HG03045 (cell line): ENCODE data around the gene KCNT2.
"Not testable (repeated sequence)": the region's sequence is repeated elsewhere in the genome, so short reads cannot be mapped to it uniquely, and the experiment has no call there.

Experiments used
- ATAC-seq: cut with Tn5 transposase; IDR thresholded peaks from one replicate; pipeline ENCODE4 v1.9.1; 2021; ENCODE audit warnings: mild to moderate bottlenecking, moderate library complexity; ENCODE audit not compliant: unreplicated experiment

KCNT2 gene

DNA sequence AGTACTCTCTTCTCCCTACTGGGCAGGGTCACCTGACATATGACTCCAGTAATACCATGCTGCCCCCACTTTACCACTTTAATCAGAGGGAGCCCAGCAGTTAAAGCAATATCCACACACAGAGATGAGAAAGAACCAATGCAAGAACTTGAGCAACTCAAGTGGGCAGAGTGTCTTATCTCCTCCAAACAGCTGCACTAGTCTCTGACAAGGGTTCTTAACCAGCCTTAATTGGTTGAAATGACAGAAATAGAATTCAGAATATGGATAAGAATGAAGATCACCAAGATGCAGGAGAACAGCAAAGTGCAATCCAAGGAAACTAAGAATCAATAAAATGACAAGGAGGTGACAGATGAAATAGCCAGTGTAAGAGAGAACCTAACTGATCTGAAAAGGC, 91.0 kb downstream of the KCNT2 start:
- ATAC-seq = no peak

DNA sequence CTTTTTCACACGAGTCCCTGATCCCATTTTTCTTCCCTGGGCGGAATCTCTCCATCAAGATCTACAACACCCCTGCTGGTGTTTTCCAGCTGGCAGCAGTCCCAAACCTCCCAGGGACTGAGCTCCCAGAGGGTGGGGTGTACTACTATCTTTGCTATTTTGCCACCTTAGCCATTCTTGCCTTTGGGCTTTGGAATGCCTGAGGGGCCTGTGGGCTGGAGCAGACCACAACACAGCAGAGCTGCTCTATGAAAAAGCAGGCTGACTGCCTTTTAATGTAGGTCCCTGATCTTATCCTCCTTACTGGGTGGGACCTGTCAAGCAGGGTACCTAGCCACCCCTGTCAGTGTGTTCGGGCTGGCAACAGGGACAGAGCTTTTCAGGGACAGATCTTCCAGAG, 91.9 kb downstream of the KCNT2 start:
- ATAC-seq = no peak

DNA sequence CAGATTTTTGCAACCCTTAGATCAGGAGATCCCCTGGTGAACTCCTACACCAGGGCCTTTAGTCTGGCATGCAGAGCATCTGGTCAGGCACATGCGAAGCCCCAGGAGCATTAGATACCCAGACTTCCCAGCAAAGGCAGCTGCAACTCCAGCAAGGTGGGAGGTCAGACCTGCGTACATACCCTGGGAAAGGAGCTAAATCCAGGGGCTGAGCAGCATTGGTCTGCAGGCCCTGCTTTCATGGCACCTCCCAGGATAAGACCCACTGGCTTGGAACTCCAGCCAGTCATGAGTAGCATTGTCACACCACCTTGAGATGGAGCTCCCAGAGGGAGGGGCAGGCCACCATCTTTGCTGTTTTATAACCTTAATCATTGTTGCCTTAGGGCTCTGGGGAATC, 92.3 kb downstream of the KCNT2 start:
- ATAC-seq = no peak

DNA sequence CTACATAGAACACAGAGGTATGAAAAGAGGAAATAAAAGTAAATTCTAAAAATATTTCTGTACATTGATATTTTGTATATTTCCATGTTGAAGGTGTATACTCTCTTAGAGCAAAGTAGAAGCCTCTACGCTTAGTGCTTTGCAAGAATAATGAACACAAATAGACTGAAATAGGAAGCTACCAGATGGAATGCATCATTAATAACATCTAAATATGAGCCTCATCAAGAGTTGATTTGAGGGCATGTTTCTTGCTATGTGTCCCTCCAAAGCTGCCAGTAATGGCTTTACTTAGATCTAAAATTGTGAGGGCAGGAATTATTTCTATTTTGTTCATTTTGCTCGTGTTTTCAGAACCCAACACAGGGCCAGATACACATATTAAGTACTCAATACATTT, 94.4 kb downstream of the KCNT2 start:
- ATAC-seq = no peak

DNA sequence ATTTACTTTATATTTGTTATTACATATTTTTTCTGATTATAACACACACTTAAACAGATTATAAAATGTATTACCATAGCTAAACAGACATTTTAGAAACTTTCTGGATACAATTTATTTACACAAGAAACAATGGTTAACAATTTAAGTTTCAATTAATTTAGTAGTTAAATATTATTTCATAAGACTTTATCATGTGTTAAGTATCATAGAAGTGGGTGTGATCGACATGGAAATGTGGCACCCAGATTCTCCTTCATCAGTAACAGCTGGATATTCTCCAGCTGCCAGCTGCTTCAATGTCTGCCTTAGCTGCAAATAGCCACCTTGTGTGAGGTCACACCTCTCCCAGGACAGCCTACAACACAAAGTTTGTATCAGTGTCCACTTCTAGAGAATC, 97.8 kb downstream of the KCNT2 start:
- no peak for ATAC-seq

DNA sequence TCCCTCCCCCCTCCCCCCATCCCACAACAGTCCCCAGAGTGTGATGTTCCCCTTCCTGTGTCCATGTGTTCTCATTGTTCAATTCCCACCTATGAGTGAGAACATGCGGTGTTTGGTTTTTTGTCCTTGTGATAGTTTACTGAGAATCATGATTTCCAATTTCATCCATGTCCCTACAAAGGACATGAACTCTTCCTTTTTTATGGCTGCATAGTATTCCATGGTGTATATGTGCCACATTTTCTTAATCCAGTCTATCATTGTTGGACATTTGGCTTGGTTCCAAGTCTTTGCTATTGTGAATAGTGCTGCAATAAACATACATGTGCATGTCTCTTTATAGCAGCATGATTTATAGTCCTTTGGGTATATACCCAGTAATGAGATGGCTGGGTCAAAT, 104.0 kb downstream of the KCNT2 start:
- not testable (repeated sequence) for ATAC-seq

DNA sequence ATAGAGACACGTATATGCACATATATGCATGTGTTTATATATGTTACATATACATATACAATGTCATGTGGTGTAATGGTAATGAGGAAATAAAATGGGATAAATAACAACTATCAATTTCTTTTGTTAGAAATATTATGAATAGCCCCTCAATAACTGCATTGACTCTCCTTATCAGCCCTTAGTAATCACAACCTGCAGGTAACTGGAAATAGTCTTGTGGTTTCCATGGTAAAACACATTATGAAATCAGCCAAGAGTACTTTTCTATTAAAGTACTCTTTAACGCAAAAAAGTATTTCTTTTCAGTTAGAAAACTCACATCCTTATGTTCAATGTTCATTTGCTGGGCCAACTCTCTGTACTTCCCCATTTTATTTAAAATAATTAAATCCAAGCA, 105.8 kb downstream of the KCNT2 start:
- ATAC-seq = no peak

DNA sequence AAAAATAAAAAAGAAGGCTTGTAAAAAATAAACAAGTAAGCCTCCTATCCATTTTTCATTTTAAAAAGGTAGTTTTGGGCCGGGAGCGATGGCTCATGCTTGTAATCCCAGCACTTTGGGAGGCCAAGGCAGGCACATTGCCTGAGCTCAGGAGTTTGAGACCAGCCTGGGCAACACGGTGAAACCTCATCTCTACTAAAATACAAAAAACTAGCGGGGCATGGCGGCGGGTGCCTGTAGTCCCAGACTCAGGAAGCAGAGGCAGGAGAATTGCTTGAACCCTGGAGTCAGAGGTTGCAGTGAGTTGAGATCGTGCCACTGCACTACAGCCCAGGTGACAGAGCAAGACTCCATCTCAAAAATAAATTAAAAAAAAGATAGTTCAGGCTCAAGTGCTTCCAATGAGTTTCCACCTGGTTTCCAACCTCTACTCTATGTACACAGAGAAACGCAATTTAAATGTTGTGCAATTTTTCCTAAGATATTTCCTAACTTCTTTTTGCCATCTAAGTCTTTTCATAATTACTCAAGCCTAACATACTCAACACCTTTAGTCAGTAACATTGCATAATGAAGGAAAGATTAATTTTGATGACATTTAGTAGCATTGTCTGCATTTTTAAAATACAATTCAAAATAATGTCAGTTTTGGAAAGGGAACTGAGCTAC, 106.3 kb downstream of the KCNT2 start:
- ATAC-seq = no peak

DNA sequence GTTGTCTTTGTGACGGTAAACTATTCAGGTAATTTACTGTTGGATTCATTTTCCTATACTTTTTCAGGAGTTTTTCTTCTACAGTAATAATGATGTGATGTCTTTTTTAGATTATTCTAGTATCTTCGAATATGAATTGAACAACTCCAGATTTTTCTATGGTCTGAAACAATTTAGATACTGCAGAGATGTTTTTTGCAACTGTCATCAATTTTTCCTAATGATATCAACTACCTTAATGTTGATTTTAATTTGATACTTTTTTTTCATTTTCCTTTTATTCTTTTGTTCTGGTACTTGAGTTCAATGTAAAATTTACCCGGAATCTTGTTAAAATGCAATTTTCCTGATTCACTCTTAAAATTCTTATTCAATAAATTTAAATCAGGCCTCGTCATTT, 110.4 kb downstream of the KCNT2 start:
- ATAC-seq = no peak

DNA sequence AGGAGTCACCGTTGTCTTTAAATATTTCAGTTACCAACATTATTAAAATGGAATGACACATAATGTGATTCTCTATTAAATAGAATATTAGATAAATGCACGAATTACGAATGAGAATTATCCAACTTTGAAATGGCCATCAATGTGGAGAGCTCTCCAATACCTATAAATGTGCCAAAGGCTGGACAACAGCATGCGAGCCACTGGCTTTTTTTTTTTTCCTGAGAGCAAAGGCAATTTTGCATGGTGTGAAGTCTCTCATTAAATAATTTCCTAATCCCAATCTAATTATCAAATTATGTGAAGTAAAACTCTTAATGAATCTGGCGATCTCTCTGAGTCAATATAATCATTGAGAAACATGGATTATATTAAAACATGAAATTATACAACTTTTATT, 113.5 kb downstream of the KCNT2 start:
- ATAC-seq = no peak

DNA sequence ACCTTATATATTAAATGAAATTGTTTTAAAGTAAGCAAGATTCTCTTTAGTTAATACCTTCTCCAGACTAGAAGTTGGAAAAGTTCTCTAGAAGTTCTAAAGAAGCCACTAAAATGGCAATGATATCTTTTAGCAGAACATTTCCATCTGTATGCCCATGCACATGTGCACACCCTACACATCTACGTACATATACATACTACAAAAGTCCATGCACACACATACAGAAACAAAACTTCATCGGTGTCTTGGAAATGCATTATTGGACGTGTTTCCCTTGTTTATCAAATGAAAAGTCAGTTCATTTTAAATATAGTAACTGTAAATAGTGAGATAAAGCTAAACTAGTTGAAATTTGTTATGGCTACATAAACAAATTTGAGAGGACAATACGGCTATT, 114.4 kb downstream of the KCNT2 start:
- ATAC-seq = no peak

DNA sequence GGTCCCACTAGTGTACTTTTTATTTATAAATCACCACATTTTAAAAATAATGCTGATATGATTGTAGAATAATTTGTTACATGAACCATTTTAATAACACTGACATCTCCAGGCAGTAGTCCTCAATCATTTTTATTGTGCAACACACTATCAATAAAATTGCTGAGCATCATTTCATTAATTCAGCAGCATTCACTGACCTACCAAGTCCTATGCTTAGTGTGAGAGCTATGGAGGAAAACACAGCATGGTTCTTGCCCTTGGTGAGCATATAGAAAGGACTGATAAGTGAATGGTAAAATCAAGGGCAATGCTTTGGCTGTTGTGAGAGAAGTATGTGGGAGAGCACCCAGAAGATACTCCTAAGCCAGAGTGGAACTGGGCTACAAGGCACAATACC, 119.7 kb downstream of the KCNT2 start:
- ATAC-seq = no peak

DNA sequence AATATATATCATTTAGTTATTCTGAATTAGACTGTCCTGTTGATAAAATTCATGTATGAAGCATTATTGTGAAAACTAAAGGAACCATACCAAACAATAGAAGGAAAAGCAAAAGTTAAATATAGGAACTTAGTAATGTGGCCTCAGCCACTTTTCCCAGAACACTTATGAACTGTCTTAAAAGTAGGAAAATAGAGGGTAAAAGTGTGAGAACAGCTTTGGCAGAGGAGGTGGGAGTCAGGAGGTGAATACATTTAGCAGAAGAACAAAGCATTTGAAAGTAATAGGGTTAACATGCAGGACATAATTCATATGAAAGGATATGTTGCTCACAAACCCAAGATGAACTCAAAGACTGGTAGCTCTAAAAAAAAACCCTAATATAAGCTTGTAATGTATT, 121.9 kb downstream of the KCNT2 start:
- no peak for ATAC-seq

DNA sequence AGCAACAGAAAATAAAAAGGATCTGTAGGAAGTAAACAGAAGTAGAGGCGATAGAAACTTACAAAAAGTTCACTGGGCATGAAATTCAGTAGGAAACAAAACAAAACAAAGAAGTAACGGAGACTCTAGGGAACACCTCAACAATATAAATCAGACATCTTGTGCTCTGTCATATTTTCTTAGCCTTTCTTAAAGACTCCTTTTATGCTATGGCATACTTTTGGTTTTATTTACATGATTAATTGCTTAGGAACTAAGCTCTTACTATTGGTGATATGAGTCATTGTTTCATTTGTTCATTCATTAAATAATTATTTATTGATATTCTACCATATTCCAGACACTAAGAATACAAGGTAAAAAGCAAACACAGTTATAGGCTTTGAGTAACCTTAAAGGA, 126.6 kb downstream of the KCNT2 start:
- no peak for ATAC-seq

DNA sequence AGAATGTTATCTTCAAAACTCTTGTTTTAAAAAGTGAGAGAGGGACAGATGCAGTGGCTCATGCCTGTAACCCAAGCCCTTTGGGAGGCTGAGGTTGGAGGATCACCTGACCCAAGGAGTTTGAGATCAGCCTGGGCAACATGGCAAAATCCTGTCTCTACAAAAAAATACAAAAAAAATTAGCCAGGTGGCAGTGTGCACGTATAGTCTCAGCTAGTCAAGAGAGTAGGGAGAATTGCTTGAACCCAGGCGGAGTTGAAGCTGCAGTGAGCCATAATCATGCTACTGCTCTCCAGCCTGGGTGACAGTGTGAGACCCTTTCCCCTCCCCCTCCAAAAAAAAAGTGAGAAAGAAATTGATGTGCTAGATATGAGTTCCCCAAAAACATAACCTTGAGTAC, 131.0 kb downstream of the KCNT2 start:
- no peak for ATAC-seq

DNA sequence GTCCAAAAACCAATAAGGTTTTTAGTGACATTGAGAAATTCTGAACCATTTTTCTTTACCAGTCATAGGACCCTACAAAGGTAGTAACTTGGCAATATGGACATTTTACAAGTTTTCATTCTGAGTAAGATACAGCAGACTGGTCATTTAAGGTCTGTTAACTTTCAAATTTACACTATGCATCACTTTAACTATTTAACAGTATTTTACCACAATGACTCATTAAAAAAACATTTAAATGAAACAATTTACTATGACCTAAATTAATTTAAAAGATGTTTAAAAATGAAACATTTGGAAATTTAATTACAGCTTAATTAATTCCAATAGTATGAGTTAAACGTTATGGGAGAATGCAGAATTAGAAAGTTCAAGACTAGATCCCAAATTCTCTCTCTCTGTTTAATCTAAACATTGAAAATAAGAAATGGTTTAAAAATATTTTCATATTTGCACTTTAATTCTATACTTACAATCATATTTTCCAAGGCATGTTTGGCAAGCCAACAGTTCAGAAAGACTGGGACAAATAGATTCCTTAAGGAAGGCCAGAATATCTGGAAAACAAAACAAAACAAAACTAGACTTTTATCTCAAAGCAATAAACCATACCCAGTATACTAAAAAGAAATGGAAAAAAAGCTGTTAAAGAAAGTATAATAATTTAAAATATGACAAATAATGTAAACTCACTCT, 140.9 kb downstream of the KCNT2 start:
- no peak for ATAC-seq

DNA sequence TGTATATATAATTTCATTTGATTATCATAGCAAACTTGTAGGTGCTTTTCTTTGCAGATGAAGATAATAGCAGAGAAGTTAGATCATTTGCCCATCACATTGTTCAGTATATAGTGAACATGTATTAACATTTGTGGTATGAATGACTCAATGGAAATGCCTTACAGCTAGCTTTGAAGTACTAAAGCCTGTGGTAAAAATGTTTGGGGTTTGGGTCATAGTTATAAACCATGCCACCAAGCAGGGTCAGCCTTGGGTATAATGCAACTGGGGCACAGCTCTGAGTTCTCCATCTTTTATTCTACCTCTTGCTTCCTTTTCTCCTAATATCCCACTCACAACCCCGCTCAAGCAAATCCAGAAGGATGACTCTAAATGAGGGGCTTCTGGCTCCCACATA, 141.6 kb downstream of the KCNT2 start:
- no peak for ATAC-seq

DNA sequence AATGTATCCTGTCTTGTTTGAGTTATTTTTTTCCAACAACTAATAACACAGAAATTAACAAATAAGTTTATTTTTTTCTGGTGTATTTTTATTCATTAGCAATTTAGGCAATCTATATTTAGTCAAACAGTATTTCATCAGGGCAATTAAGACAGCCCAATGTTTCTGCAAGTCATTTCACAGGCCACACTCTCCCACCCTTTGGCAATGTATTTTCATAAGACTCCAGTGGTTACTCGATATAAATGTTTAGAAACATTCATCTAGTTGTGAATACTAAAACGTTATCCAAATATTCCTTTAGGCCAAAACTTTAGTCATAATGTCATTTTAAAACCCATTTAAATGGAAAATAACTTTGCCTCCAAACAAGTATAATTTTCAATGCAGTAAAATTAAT, 142.1 kb downstream of the KCNT2 start:
- ATAC-seq = no peak

DNA sequence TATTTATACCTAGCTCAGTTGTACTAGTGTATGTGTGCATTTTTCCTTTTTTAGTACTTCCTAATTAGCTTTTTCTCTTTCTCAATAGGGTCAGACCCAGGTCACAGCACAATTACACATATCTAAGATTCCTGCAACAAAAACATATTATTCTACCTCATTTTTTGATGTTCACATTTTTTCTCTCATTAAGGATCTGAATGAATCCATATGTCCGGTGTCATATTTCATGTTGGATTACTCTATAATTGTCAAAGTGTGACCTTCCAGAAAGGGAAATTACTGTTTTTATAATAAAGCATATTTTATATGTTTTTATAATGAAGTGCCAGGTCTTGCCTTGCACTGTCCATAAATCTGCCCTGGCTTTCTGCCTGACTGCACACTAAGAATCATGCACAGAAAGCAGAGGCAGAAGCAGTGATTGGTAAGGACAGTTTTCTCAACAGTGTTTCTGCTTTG, 143.7 kb downstream of the KCNT2 start:
- no peak for ATAC-seq

DNA sequence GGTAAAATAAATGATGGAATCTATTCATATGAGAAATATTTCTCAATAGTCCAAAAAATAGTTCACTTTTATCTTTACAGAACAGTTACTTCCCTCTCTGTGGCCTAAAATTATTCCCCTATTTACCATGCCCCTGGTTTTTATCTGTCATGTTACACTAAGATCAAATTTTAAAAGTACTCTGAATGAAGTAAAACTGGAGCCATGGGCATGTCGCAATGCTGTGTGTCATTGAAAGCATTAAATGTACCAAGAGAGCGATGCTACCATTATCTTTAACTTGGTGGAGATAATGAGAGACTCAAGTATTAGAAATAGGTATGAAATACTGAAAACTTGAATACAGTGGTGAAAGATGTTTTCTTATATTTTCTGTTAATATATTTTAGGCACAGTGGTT, 146.2 kb downstream of the KCNT2 start:
- ATAC-seq = no peak

DNA sequence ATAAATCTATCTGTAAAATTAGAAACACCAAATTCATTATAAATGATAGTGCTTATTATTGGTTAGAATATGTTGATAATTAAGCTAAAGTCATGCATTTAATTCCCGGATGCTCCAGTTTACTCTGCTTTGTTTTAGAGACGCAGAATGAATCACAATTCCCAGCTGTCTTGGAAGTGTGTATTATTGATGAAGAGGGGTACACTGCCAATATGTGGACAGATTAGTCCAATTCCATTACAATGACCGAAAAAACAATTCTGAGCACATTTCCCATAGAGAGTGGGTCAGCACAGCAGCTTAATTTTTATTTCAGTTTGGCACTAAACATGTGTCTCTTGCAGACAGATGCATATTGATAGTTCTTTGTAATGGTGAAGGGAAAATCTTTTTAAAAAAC, 146.7 kb downstream of the KCNT2 start:
- ATAC-seq = no peak

DNA sequence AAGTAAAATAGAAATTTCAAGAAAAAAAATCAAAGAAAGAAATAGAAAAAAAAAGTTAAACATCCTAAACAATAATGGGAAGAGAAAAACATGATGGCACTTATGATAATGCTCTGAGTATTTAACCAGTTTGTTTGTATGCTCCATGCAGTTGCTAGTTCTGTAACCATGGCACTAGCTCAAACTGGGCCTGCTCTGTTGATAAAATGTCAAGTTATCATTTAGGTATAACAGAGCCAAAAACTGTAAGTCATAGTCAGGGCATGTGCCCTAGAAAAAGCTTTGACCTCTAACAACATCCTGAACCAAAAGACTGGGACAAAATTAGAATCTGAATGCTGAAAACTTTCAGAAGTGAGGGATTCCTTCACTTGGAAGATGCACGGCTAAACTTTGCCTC, 148.9 kb downstream of the KCNT2 start:
- no peak for ATAC-seq

DNA sequence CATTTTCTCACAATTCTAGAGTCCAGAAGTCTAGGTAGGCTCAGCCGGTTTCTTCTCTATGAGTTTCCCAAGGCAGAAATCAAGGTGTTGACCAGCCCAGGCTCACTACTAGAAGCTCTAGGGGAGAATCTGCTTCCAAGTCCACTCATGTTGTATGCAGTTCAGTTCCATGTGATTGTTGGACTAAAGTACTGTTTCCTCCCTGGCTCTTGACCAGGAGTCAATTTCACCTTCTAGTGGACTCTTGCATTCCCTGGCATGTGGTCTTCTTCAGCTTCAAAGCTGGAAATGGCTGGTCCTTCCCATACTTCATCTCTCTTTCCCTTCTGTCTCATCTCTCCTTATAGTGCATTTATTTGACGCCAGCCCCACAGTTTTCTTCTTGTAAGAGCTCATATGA, 153.4 kb downstream of the KCNT2 start:
- no peak for ATAC-seq
